Activated CD8-positive, alpha-beta memory T cell treated with anti-CD3 and anti-CD28 coated beads, Interleukin-2, amount 50 U/mL, for 1 hour (primary cell): Measurements from ENCODE around the gene FECH.
"Not testable (repeated sequence)": the region's sequence is repeated elsewhere in the genome, so short reads cannot be mapped to it uniquely, and the experiment has no call there.

Experiments used
- DNase-seq: peaks from one replicate; pipeline ENCODE4 v3.0.0-alpha.2; 2020; ENCODE audit errors: extremely low read depth

Gene FECH, protein sequence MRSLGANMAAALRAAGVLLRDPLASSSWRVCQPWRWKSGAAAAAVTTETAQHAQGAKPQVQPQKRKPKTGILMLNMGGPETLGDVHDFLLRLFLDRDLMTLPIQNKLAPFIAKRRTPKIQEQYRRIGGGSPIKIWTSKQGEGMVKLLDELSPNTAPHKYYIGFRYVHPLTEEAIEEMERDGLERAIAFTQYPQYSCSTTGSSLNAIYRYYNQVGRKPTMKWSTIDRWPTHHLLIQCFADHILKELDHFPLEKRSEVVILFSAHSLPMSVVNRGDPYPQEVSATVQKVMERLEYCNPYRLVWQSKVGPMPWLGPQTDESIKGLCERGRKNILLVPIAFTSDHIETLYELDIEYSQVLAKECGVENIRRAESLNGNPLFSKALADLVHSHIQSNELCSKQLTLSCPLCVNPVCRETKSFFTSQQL

DNA sequence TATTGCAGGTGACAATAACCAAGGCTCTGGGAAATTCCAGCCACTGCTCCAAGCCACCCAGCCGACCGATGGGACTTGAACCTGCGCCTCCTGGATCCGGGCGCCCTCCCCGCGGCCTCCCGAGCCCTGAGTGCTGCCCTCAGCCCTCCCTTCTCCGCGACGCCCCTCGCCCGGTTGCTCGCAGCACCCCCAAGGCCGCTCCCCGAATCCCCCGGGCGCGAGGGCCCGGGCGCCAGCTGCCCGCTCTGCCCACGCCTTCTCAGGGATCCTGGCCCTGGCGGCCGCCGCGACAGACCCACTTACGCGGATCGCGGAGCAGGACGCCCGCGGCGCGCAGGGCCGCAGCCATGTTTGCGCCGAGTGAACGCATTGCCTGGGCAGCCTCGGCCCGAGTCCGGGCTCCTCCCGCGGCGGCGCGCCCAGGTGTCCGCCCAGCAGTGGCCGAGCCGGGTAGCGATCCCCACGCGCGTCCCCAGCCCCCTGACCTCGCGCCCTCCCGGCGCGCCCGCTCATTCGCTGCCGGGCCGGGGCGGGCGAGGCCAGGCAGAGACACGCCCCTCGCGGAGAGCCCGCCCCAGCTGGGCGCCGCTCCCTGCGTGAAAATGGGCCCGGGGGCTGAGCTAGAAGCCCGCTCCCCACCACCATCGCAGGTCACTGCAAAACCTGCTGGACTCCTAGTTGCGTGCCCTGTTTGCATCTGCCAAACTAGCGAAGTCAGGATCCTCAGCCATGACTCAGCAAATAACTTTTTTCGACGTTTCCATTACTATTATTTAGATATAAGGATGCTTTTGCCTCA lies at the start of gene FECH:
TSS of gene FECH (minus strand) at position 452 of the 799 bp plus-strand sequence. CDS start at position 370, 82 bp downstream.
- peak; percentile 8 for DNase-seq

DNA sequence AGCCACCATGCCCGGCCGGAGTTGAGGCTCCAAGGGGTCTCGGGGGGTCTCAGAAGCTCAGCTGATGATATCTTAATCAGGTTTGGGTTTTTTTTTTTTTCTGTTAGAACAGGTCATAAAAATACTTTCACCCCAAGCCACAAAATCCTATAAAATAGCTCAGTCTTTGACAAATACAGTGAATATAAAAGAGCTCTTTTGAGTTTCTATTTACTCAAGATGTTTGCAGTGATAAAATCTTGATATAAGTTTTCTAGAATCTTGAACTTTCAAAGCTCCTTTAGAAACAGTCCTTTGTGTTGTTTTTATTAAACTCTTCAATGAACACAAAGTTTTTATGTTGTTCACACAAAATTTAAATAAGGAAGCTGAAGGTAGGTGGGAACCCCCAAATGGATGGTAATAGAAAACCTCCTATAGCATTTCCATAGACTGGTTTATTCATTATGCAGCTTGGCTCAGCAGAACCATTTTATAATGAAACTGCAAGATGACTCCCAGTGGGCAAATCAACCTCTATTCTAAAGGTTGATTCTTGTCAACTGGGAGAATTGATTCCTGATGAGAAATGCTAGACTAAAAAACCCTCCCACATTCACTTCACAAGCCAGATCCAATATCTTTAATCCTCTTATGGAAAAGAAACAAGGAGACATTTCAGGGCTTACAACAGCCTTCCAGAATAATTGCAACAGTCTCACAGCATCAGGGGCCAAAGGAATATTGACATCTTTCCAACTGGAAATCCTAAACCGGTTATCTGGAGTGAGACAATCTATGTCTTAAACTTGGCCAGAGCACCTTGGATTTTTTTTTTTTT lies 48.7 kb upstream of the FECH start:
- no peak for DNase-seq

DNA sequence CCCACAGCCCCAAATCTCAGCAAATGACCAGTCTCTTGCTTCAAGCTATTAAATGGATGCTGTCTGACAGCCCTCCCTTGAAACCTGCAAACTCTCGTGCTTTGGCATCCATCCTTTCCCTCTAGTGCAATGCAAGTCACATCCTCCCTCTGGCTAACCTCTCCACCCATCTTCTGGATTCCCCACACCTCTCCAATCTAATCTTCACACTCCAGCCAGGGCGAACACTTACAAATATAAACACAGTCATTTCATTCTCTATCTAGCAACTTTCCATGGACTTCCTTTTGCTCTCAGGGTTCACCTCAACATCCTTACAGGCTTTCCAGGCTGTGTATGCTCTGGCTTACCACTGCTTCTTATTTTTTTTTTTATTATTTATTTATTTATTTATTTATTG lies 45.2 kb upstream of the FECH start:
- DNase-seq, result no peak

DNA sequence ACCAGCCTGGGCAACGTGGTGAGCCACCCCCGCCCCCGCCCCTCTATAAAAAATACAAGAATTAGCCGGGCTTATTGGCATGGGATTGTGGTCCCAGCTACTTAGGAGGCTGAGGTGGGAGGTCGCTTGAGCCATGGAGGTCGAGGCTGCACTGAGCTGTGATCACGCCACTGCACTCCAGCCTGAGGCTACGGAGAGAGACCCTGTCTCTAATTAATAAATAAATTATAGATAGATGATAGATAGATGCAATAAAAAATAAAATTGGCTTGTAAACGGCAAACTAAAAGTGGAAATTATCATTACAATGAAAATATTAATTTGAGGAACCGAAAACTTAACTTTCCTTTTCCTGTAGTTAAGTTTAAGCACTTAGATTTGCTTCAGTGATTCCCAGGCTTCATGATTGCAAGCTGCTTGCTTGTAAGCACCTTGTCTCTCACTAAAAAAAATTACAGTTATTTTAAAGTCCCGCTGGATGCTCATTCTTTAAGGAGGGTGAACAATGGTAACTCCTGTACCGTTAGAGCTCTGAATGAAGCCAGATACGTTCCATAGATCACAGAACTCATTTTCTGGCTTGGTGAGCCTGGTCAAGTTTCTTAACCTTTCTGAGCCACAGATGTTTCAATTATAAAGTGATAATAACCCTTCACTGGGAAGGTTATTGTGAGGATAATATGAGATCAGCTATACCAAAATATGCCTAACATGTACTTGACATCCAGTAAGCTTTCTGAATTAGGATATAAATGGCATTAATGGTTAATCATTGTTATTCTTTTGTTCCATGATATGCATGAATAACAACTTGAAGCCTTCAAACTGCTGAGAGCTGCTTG lies 44.5 kb upstream of the FECH start:
- no peak for DNase-seq

DNA sequence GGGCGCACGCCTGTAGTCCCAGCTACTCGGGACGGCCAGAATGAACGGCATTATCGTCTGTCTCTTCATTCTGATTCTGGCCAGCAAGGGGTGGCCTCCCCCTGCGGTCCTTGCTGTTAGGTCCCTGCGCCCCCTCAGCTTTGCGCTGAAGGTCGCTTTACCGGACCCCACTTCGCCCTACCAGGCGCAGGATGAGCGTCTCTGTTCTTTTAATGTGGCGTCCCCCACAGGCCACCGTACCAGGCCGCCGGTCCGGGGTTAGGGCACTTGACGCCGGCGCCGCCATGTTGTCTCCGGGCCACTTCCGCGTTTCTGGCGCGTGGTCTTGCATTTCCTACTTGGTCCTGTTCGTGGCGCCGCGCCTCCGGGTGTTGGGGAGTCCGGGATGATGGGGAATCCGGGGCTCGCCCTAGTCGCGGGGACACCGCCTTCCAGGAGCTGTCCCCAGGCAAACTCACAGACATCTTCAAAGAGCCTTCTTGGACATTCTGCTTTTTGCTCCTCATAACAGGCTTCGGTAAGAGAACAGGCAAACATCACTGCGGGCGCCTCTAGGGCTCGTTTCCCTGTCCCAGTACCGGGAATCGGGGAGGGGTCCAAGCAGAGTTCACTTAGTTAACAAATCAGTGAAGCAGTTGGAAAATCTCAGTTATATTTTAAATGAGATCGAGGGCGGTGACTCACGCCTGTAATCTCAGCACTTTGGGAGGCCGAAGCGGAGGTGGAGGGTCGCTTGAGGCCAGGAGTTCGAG lies 43.7 kb upstream of the FECH start:
- DNase-seq, result peak; percentile 88

DNA sequence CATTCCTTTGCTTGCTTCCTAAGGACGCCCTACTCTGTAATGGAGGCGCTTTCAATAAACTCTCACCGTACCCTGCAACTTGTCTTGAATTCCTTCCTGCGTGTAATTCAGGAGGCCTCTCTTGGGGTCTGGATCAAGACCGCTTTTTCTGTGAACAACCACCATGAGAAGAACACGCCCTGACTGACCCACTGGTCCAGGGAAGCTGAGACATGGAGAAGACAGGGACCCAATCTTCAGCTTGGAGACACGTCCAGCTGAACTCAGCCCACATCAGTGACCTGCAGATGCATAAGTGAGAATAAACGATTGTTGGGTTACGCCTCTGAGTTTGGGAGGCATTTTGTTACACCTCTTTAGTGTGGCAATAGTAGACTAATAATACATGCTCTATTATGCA lies 42.9 kb upstream of the FECH start:
- no peak for DNase-seq

DNA sequence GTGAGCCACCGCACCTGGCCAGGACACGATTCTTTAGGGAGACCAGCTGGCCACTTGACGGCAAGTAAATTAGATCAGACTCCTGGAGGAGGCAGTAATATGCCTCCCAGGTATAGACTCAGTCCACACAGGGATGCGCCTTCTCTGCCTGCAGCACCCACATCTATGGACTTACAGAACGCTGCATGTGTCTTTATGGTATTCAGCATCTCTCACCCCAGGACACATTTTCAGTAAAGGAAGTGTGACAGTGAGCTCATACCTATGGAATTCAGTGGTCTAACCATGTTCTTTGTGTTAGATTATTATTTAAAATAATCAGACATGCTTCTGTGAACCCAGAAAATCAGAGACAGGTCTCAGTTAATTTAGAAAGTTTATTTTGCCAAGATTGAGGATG lies 41.0 kb upstream of the FECH start:
- DNase-seq, result no peak

DNA sequence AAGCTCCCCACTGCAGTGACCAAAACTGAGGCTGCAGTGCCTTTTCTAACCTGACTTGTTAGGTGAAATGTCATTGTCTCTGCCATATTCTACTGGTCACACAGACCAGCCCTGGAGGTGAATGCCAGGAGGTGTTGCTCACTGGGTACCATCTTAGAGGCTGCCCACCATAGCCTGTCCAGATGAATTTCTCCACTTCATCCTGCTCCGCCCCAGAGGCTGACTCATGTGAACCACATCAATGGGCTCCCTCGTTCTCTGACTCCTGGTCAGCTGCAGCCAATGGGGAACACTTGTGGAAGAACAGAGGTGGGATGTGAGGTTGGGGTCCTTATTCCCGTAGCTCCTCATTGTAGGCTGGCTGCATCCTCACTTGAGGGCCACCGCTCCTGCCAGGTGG lies 38.5 kb upstream of the FECH start:
- DNase-seq, result no peak

DNA sequence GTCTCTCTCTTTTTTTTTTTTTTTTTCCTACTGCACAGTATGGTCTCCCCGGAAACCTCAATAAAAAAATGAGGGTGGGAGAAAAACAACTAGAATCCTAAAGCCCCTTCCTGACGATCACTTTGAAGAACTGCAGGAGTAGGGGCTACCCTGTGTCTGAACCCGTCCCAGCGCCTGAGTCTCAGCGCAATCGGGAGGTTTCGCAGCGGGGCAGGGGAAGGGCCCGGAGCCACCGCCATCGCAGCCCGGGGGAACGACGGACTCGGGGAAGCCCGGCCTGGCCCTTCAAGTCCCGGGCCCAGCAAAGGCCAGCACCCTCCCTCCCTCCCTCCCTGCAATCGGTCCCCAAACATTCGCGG lies 34.7 kb upstream of the FECH start:
- DNase-seq, result no peak

DNA sequence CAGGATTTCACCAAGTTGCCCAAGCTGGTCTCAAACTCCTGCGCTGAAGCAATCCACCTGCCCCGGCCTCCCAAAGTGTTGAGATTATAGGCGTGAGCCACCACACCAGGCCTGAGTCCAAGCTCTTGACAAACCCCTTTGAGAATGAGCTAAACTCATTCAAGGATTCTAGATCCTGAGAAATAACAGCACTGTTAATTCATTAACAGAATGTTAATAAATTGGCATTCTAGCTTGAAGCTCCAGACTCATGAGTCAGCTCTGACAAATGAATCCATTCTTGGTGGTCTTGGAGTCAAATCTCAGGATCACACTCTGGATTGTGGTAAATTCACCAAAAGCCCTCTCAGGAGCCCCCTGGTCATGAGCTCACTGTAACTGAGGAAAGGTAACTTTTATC lies 33.4 kb upstream of the FECH start:
- DNase-seq, result no peak

DNA sequence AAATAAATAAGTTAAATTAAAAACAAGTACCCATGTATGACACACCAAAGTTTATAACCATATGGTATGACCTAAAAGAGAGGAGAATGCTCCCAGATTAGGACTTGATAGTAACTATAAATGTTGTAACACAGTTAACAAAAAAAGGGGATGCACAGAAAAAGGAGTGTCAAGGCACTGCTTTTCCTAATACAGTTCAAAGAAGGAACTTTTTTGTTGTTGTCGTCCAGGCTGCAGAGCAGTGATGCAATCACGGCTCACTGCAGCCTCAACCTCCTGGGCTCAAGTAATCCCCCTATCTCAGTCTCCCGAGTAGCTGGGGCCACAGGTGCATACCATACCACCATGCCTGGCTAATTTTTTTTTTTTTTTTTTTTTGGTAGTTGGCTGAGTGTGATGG lies 32.4 kb upstream of the FECH start:
- DNase-seq, result no peak

DNA sequence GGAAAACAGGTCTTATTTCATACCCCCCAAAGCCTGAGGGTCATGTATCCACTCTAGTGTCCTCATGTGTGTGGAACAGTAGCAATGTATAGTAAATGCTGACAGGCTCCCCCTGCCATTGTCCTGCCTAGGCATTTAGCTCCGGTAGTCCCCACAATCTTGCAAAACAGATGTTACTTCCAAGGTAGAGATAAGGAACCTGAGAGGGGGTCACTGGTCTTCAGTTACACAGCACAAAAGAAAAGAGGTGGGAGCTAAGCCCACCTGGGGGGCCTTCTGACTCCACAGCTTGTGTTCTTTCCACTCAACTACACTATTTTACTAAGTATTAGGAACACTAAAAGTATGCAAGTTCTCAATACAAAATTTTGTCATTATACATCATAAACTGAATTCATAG lies 17.4 kb upstream of the FECH start:
- DNase-seq, result no peak

DNA sequence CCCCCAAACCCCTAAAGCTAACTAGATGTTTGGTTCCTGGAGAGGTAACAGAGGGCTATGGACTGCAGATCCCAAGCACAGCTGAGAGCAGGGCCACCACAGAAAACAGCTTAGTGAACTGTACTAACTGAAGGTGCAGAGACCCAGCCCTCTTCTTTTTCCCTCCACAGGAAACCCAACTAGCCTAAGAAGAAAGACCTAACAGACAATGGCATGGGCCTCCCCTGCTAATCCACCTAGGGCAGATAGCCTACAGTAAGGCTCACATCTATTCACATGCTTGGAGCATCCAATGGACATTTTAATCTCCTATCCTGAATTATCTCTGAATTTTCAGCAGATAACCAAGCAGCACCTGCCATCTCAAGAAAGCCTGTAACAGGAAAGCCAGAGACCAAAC lies 8.8 kb upstream of the FECH start:
- DNase-seq, result no peak

DNA sequence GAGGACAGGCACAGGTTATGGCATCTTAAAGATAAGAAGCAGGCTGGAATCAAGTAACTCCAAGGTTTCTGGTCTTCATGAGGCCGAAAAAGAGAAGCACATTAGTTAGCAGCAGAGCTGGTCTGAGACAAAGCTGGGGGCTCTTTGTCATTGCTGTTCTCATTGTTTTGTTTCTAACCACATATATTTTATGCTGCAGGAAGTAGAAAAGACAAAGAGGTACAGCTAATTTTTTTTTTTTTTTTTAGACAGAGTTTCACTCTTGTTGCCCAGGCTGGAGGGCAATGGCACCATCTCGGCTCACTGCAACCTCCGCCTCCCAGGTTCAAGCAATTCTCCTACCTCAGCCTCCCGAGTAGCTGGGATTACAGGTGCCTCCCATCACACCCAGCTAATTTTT lies 6.2 kb upstream of the FECH start:
- DNase-seq, result not testable (repeated sequence)

DNA sequence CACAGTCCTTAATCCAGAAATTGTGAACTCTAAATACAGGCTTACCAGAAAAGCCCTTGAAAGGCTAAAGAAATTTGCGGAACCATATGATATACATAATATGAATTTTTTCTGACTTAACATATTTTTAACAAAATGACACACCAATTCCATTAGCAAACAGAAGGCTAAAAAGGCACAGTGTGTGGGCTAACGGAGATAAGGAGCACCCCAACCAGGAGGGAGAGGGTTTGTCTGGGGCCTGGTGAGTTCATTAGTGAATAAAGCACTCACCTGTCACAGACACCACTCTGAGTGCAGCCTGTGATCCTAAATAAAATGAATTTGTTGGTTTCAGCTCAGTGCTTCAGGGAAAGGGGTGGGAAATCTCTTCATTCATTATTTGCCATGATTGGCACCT lies 2.7 kb upstream of the FECH start:
- no peak for DNase-seq

DNA sequence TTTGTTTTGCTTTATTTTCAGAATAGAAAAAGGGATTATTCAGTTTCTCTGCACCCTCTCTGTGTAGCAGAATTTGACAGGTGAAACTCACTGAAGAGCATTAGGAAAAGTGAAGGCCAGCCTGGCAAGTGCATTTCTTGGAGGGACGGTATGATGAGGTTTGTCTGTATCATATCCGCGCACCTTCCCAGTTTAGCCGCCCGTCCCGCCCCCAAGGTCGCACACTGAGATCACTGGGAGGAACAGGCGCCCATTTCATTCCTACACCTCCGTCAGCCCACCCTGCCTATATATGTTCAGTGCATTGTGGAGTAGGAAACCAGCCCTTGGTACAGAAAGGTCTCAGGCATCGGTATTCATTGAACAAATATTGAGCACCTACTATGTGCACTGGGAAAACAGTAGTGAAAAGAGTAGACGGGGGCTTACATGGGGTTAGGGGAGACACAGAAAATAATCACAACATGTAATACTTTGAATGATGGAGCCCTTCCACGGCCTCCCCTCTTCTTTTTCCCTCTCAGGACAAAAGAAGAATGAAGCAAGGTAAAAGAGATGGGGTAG lies 678 bp upstream of the FECH start:
- no peak for DNase-seq

DNA sequence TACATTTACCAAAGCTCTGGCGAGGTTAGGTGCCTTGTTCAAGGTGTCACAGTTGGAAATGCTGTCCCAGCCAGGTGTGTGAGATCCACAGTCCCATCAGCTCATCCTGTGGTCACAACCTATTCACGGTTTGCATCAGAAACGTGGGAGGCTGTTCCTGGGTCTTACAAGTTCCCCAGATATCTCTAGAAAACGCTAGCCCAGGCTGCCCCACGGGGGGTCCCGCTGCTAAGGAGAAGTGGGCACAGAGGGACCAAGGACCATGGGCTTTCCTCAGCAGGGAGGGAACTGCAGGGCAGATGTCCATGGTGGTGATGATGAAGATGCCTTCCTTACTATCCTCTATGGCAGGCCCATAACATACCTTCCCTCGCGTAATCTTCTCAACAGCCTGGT lies 649 bp downstream of the FECH start:
- DNase-seq, result no peak

DNA sequence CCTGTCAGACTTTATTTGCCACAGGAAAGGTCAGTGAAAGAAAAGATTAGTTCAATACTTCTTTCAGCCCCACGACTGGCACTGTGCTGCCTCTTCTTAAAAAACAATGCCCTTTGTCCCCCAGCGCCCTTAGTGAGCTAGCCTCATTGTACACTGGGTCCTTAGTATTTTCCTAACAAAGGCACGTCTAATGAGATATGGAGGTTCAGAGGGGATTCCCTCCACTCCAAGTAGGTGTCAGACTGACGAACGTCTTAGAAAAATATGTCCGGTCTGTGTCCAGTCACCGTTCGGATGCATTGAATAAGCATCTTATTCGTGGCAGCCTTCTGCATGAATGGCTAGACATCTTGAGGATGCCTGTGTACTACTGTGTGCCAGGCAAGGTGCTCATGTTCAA lies 1.1 kb downstream of the FECH start:
- no peak for DNase-seq

DNA sequence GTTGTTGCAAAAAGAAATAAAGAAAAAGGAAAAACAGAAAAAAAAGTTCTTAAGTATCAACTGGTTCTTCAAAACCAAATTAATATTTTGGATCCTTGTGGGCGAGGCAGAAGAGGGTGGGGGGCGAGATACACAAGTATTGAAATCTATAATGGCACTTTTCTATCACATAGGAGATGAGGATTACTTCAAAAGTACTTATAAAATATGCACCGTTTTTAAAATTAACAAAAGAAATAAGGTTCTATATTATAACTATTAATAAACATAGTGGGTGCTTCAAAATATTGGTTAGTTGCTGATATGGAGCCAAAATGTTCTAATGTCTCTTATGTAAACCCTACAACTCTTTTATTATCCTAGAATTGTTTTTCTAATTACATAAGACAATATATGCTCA lies 2.1 kb downstream of the FECH start:
- no peak for DNase-seq

DNA sequence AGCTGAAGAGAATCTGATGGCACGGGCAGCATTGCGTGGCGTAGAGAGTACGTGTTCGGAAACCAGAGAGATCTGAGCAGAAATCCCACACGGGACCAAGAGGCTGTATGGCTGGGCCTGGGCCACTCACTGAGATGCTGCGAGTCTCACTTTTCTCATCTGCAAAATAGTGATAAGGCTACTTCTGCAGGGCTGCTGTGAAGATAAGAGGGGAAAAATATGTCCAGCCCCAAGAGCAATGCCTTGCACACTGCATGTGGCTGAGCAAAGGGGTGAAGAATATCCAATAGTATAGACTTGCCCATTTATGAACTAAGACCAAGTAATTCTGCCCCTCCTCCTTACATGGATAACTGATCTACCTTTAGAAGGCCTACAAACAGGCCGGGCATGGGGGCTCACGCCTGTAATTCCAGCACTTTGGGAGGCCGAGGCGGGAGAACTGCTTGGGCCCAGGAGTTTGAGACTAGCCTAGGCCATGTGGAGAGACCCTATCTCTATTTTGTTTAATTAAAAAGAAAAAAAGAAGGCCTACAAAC lies 3.1 kb downstream of the FECH start:
- DNase-seq, result no peak
